IPS DF 19.7 (cell line): ENCODE data around the gene NEK4.
A peak's percentile ranks its signal among the peaks of the same experiment; 100 is the strongest.
"Not testable (repeated sequence)": the region's sequence is repeated elsewhere in the genome, so short reads cannot be mapped to it uniquely, and the experiment has no call there.

Experiments
- DNase-seq: peaks from one replicate; pipeline ENCODE4 v3.0.0-alpha.2; 2013; ENCODE audit warnings: low read depth, low spot score

Gene NEK4

DNA sequence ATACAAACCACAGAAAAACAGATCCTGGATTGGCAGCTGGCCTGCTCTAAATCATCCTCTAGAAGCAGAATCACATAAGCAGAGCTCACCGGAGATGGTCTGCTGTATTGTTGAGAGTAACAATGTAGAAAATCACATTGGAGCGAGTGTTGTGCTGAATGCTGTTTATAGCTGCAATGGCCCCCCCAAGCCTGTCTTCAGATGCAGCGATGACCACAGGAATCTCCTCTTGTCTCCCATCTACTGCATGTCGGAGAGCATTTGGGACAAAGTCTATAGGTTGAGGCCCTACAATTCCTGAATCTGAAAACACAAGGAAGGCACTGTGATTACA, 73.1 kb downstream of the NEK4 start:
- DNase-seq, result no peak

DNA sequence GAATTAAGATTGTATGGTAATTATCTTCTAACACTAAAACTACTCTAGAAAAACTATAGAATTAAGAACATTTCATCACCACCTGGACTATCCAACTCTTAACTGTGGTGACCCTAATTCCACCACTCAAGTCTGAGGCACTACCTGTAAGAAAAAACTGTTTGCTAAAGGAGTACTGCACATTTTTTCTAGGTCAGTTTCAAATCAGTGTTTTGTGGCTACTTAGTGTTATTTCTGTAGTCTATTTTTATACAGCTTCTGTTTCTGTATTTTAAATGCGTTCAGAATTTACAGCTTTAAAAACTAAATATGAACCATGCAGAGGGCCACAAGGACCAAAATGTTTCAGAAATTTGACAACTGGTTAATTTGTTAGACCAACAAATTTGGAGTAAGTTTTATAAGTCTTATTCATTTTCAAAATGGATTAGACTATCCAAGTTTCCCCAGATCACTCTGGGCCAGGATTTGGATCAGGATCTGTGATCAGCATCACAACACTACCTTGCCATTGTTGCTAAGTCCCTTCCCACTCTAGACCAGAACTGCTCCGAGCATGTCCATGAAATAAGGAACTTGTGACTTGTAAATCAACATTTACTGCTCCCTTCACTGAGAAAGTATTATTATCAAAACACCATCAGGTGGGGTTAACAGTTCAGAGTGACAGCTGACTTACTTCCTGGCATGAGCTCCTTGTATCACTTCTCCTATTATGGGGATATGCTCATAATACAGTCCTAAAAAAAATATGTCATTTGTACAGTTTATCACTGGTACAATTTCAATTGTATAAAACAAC, 73.7 kb downstream of the NEK4 start:
- DNase-seq, result no peak

DNA sequence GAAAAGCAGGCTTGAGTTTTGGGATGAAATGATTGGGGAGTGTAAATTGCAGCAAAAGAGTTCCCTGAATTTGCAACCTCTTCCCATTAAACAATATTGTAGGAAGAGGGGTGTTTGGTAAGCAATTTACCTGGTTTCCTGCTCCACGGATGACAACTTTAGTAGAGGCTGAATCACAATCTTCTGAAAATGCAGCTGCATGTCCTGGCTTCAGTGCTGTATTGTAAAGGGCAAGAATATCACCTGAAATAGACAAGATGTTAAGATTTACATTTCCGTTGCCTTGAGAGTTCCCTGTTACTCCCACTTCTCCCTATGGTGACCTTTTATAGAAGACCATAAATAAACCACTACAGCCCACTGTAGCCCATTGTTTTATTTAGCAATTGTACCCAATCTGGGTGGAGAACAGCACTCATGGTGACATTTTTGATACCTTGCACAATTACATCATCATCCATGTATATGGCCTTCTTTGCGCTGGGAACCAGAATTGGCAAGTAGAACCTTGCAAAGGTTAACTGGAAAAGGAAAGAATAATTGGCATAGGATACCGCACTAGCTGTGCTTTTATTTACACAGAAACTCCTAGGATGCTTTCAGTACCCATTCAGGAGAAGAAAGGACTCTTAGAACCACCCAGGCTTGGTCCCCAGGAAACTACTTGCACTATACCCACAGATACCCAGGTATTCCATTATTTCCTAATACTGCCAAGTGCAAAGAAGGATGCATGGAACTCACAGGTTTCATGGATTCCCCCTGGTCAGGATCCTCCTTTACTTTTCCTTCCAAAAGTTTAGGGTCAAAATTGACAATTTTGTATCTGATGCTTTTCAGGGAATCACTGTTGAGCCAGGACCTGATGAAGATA, 74.7 kb downstream of the NEK4 start:
- no peak for DNase-seq

DNA sequence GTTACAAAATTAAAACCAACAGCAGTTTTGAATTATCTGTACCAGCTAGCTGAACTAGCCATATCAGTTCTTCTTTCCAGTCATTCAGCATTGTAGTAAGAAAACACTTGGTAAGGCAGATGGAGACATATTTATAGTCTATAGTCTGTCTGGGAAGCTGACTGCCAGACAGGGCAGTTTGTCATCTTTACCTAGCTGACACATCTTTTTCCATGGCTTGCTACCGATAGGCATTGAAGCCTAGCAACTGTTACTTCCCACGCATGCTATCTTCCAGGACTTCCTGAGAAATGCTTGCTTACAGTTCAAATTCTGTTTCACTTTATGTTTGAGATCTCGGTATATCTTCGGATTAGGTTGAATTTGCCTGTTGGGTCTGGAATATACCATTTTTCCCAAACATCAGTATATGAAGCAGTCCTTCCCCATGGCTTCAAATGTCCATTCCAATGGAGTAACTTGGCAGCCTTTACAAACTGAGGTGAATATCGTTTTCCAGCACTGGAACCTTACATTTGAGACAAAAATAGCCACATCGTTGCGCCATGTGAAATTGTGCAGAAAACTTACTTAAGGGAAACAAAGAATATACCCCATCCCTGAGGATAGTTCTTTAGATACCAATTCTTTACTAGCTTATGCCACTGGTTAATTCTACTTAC, 76.1 kb downstream of the NEK4 start:
- DNase-seq, result no peak

DNA sequence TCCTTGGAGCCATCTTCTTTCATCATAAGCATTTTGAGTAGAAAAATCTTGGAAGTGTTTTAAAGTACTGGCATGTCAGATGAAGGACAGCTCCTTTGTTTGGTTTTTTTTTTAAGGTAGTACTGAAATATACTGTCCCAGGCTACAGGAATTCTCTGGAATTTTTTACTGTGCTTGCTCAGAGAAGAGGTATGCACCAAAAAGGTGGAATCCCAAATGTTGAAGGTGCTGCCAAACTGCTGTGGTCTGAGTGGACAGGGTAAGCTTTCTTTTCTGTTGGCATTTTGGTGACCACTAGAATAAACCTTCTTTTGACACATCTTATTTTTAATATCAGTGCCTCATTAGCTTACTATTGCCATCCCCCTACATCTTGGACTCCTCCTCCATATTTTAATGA, 77.7 kb downstream of the NEK4 start:
- no peak for DNase-seq

DNA sequence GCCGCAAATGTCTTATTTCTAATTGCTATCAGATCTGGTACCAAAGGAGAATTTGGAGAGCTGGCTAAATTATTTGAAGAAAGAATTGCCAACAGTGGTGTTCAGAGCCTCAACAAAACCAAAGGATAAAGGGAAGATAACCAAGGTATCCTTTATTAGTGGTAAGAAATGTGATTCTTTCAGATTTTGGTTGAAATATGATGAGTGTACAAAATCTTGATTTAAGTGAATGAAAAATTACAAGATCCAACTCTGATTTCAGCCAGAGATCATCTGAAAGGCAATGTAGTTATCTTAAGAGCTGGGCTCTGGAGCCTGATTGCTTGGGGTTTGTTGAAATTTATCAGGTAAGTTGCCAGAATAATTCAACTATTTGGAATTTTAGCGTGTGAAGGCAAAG, 80.2 kb downstream of the NEK4 start:
- no peak for DNase-seq

DNA sequence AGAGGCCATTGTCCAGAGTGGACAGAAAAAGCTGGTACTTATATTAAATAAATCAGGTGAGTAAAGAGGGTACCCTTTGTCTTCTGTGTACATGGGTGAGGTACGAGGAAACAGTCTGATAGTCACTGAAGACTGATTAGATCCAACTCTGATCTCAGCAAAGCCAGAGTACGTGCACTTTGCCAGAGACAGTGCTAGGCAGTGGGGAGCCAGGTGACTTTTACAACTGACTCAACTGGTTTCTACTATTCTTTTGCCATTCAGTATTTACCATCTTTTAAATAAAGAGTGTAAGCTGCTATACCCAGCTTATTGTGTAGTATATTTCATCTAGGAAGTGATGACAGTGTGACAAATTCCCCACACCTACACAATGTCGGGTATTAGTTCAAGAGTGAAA, 81.6 kb downstream of the NEK4 start:
- no peak for DNase-seq

DNA sequence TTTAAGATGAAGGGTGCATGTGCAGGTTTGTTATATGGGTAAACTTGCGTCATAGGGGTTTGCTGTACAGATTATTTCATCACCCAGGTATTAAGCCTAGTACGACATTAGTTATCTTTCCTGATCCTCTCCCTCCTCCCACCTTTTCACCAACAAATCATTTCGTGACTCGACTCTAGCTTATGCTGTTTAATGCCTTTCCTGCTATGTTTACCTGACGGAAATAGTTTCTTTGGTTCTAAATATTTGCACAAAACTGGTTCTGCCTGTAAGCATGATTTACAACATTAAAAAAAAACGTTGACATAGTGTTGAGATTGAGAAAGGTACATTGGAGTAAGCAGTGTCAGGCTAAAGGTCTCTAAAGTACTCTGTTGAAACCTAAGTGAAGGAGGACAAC, 82.5 kb downstream of the NEK4 start:
- DNase-seq, result no peak

DNA sequence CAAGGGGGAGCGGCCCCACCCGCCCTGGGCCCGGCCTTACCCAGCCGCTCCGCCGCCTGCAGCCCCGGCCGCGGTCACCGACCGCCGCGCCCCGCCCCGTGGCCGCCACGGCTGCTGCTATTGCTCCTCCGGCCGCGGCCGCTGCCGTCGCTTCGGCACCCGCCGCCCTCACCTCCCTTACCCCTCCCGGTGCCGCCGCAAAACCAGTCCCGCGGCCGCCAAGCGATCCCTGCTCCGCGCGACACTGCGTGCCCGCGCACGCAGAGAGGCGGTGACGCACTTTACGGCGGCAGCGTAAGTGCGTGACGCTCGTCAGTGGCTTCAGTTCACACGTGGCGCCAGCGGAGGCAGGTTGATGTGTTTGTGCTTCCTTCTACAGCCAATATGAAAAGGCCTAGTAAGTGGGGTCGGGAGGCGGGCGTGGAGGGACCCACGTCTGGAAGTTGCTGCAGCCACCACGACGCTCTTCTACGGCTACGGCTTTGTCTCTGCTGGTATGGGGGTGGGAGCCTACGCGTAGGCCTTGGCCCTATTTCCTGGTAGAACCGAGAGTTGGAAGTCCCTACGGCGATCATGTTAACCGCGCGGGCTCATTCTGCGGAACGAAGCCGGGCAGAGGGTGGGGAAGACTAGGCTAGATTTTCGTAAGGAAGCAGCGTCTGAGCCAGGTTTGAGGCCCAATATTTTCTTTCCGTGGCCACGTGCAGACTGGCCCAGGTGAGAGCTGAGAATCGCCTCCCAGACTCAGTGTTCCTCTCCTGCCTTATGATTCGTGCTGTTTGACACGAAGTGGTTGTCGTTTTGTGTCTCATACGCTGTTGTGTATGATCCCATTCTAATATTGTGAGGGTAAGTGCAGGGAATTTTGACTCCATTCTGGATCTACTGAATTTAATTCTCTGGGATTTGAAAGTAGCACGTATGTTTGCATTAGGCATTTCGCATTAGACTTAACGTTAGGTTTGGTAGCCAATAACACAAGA, 84.7 kb downstream of the NEK4 start, which contains the start of the genes GNL3 and PBRM1:
Gene GNL3 (plus strand): TSS at position 324 of the 983 bp plus-strand sequence. CDS start 61 bp downstream, at position 385.
Gene PBRM1 (minus strand): TSS at position 205 of the 983 bp plus-strand sequence.
- DNase-seq, result peak; percentile 77

DNA sequence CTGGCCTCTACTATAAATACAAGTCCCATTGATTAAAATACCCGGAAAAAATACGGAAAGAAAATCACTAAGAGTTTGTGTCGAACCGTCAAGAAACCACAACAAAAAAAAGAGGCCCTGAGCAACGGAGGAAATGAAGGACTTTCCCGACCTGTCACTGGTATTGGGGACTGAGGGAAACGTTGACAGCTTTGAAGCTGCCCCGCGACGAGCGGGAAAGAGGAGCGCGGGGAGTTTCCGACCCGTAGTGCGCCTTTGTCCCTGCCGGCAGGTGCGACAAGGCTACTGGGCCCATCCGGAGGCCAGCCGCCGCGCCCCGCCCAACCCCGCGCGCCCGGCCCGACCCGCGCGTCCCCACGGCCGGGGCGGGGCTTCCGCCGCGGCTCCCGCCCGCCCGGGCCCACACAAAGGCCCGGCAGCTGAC, 85.4 kb downstream of the NEK4 start:
- DNase-seq, result no peak

DNA sequence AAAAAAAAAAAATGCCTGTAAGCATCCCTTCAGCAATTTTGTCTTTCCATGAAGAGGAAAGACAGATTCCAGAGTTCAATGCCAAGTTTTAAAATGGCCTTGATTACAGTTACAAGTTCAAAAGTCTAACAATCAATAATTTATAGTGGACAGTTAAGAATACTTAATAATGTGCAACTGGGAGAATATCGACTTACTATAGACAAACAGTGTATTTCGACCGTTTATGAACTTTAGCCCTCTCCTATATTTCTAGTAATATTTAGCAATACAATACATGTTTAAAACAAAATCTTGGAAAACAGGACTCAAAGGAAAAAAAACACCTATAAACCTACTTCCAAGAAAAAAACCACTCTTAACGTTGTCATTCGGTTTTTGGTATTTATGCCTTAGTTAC, 86.6 kb downstream of the NEK4 start:
- no peak for DNase-seq

DNA sequence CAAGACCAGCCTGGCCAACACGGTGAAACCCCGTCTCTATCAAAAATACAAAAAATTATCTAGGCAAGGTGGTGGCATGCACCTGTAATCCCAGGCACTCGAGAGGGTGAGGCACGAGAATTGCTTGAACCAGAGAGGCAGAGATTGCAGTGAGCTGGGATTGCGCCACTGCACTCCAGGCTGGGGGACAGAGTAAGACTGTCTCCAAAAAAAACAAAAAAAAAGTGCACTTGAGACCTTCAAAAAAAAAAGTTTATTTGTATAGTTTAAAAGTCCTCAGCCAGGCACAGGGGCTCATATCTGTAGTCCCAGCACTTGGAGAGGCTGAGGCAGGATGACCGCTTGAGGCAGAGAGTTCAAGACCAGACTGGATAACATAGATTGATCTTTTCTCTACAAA, 87.1 kb downstream of the NEK4 start:
- no peak for DNase-seq

DNA sequence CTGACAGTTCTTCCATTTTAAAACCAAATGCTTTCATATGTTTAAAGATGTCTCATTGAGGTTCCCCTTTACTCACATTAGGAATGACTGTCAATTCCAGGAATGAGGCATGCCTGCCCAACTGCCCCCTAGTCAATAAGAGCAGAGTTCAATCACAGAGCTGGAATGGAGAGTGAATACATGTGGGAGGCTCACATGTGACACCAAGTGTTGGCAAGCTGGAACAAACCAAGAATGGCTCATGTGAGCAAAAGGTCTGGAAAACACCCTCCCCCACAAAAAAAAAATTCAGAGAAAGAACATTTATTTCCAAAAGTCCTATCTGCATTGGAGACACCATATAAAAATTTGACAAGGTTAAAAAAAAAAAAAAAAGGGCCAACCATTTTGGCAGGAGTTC, 88.7 kb downstream of the NEK4 start:
- DNase-seq, result no peak

DNA sequence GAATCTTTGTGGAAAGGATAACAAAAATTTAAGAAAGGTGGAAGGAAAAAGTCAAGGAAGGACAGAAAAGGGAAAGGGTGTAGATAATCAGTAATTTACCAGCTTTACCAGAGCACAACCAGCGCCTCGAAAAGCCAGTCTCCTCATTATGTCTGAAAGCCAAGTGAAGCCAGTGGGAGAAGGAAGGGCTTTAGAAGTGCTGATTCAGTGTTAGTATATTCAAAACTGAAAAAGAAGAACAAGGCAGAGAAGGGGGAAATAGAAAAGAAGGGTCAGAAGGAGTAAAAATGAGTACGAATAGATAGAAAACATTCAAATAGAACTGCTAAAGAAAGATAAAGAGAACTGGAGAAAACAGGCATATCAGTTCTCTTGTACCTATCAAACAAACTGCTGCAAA, 89.1 kb downstream of the NEK4 start:
- no peak for DNase-seq

DNA sequence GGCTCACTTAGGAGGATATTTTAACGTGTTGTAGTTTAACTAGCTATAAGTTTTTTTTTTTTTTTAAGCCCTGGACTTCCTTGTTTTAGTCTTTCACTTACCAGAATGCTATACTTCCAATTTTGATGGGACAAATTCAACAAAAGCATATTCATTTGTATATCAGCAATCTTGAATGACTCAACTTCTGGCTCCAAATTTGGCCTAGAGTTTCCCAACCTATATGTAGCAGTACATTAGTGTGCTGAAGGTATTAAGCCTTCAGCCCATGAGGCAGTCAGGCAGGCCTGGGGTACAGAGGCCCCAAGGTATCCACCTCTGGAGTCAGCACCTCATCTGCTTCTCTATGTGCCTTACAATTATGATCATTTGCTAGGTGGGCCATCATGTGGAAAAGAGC, 90.9 kb downstream of the NEK4 start:
- no peak for DNase-seq

DNA sequence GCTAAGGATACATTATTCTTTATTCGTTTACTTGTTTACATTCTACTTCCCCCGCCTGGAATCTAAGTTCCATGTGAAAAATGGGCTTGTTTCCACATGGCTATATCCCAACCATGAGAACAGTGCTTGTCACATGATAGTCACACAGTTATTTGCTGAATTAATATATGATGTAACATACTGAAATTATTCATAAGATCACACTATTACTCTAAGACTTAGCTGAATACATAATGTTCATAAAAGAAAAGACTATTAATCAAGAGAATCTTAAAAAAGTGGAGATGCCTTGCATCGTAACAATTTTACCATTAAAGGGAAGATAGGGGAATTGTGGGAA, 91.6 kb downstream of the NEK4 start:
- DNase-seq, result no peak

DNA sequence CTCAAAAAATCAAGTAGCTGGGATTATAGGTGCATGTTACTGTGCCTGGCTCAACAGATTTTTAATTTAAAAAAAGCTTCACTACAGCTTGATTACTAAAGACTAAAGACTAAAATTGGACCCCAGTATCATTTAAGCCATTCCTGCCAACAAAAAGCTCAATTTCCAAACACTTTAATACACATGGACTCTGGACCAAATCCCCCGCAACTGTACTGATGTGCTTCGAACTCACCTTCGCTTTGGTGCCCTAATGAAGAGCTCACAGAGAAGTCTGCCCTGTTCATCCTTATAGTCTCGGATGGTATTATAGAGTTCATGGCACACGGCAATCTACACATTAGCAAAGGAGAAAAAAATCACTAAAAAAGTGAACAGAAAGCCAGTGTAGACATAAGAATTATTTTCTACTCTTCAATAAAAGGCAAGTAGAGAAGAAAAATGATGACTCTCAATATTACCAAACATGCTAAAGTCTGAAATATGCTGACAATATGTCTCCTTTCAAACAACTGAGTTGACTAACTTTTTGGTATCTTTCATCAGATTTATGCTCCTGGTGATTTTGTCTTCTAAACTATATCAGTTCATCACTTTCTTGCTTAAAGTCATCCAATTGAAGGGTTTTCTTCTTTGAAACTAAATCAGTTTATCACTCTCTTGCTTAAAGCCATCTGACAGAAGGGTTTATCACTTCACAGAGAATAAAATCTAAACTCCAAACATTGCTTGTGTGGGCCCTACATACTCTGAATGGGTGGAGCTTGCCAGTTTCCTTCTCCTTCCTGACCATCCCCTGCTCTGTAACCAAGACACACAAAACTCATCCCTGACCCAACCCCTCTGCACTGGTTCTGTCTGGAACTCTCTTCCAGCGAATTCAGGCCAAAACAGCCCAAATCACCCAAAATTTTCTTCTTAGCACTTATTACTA, 92.2 kb downstream of the NEK4 start:
- DNase-seq, result no peak

DNA sequence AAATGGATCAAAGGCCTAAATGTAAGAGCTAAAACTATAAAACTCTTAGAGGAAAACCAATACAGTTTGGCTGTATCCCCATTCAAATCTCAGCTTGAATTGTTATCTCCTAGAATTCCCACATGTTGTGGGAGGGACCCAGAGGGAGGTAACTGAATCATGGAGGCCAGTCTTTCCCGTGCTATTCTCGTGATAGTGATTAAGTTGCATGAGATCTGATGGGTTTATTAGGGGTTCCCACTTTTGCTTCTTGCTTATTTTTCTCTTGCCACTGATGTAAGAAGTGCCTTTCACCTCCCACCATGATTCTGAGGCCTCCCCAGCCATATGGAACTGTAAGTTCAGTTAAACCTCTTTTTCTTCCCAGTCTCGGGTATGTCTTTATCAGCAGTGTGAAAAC, 94.5 kb downstream of the NEK4 start:
- not testable (repeated sequence) for DNase-seq

DNA sequence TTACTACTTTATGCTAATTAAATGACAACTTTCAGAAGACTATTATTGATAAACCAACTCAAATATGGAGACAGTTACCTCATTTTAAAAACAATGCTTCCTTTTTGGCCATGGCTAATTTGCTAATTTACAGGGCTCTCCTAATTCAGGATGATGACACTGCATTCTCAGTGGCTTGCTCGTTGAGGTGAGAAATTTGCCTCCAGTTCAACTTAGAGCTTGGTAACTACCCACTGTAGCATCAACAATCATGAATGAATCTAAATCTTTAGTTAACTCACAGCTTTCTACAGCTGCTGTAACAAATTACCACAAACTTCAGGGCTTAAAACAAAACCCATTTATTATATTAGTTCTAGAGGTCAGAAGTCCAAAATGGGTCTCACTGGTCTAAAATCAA, 99.1 kb downstream of the NEK4 start:
- DNase-seq, result no peak
